Measurements from ENCODE around the gene ATF4.
"Not testable (repeated sequence)": the region's sequence is repeated elsewhere in the genome, so short reads cannot be mapped to it uniquely, and the experiment has no call there.

Gene ATF4

DNA sequence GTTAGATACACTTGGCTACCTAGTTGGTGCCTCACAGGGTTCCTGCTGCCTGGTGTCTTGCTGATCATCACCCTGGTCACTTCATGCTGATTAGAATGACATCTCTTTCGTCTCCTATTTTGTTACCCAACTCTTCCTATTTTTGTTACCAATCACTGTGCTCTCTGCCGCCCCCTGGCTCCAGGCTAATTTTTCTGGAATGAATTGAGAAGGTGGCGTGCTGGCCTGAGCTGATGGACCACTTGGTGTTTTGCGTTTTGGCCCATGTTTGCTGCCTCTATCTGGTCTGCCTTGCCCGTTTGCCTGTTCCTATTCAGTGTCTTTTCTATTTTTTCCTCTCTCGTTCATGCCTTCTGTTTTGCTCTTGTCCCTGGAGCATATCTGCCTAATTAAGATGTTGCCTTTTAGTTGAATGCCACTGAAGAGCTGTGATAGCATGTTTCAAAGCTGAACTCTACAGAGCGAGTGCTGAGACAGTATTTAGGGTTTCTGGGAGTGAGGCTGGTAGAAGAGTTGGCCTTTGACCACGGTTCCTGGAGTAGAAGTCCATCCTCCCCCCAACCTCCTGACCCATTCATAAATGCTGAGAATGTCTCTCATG, 5.9 kb upstream of the ATF4 start:
- peak; percentile 60 for DNase-seq

DNA sequence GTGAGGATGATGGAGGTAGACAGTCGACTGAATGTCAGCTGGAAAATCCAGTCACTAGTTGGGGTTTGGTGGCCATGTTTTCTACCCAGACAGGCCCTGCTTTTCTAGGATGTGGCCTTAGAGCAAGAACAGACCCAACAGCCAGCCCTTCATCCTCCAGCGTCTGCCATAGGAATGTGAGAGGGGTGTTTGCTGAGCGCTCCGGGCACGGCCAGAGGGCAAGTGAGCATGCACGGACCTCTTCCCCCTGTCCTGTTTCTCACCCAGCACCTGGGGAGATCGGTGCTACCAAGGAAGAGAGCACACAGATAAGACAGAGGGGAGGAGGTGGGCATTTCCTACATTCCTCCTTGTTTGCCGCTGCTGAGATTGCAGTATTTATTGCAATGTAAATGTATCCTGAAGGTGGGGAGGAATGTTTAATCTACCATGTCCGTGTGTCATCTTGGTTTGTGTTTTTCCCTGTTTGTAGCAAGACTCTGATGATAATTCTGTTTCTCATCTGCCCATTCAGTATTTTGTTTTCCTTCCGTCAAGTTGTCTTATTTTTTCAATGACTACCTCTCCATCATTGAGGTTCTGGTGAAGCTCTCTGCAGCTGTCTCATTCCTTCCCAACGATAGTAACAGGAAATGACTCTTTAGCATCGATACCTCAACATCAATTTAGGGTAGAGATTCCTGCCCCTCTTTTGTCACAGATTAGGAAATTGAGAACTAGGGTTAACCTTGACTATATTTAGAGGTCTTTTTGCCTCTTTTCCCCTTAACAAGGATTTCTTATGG, 4.9 kb upstream of the ATF4 start:
- DNase-seq: no peak

GRCh38 chr22:39517470-39517869, 2.9 kb upstream of the ATF4 start:
- no peak for DNase-seq

- DNase-seq: no peak
Measured at GRCh38 chr22:39518144-39518786, 2.1 kb upstream of the ATF4 start.

DNA sequence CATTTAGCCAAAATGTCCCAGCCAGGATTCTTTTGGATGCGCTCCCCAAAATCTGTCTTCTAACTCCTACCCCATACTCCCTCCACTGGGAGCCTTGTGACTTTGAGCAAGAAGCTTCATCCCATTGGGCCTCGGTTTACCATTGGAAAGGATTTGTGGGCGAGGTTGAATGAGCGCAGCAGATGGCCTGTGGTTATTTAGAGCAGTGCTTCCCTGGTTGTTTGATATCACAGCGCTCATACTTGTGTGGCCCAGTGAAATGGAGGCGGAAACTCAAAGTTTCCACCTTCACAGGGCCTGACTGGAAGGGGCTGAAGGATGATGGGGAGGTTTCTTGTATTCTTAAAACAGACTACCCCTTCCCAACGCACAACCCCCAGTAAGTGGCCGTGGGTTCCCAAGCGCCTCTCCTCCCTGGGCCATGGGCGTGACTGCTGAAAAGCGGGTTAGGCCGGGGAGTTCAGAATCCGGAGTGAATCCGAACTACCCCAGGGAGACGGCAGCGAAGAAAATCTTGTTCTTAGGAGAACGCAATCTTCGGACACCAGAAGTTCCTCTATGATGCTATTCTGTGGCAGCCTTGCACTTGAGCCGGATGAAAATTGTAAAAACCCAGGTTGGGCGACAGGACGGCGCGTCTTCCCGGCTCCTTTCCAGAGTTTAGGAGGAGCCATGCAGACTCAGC, 1.2 kb upstream of the ATF4 start:
- no peak for DNase-seq

DNA sequence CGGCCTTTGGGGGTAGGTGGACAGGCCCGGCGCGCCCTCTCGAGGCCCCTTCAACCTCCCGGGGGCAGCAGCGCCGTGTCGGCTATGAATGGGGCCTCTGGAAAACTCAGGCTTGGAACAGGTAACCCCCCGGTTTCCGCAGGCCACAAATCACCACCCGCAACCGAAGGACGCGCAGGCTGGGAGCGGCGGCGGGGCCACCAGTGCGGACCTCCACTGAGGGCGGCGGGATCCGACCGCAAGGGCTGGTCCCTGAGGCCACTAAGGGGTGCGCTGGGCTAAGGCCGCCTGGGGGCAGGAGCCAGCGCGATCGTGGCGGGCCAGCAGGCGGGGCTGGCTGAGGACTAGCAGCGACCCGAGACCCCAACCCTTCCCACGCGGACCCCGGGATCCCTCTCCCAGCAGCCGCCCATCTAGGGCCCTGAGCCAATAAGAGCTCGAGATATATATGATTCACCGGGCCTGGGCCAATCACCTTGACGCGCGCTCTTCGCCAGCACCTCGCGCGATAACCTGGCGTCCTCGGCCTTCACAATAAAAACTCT, 609 bp upstream of the ATF4 start:
- no peak for DNase-seq

DNA sequence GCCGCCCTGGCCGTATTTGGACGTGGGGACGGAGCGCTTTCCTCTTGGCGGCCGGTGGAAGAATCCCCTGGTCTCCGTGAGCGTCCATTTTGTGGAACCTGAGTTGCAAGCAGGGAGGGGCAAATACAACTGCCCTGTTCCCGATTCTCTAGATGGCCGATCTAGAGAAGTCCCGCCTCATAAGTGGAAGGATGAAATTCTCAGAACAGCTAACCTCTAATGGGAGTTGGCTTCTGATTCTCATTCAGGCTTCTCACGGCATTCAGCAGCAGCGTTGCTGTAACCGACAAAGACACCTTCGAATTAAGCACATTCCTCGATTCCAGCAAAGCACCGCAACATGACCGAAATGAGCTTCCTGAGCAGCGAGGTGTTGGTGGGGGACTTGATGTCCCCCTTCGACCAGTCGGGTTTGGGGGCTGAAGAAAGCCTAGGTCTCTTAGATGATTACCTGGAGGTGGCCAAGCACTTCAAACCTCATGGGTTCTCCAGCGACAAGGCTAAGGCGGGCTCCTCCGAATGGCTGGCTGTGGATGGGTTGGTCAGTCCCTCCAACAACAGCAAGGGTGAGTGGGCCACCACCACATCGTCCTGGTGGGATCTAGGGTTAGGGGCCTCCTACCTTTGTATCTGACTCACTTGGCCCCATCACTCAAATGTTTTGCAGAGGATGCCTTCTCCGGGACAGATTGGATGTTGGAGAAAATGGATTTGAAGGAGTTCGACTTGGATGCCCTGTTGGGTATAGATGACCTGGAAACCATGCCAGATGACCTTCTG, 934 bp downstream of the ATF4 start:
- not testable (repeated sequence) for DNase-seq

- not testable (repeated sequence) for DNase-seq
Measured at GRCh38 chr22:39522091-39522490, 1.7 kb downstream of the ATF4 start.

- no peak for DNase-seq
Measured at GRCh38 chr22:39522567-39523300, 2.4 kb downstream of the ATF4 start.

DNA sequence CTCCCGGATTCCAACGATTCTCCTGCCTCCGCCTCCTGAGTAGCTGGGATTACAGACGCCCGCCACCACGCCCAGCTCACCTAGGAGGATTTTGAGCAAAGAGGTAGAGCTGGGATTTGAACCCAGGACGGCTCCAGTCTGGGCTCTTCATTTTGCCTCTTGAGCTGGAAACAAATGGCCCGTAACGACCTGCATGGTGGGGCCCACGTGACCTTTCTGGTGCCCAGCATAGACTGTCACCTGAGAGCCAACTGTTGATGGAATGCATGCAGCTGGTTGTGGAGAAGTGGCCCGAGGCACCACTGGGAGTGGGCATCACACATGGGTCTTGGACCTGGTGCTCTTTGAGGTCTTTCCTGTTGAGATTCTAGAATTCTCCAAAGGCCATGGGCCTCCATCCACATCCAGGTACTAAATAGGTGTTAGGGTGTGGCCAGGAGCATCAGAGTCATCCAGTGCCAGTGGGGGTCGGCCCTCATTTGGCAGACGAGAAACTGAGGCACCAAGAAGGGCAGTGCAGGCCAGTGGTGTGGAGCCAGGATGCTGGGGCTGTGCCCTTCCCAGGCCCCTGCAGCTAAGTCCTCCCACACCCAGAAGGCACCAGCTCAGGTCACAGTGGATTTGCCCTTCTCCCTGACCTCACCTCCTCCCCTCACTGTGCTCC, 3.9 kb downstream of the ATF4 start:
- DNase-seq: no peak

DNA sequence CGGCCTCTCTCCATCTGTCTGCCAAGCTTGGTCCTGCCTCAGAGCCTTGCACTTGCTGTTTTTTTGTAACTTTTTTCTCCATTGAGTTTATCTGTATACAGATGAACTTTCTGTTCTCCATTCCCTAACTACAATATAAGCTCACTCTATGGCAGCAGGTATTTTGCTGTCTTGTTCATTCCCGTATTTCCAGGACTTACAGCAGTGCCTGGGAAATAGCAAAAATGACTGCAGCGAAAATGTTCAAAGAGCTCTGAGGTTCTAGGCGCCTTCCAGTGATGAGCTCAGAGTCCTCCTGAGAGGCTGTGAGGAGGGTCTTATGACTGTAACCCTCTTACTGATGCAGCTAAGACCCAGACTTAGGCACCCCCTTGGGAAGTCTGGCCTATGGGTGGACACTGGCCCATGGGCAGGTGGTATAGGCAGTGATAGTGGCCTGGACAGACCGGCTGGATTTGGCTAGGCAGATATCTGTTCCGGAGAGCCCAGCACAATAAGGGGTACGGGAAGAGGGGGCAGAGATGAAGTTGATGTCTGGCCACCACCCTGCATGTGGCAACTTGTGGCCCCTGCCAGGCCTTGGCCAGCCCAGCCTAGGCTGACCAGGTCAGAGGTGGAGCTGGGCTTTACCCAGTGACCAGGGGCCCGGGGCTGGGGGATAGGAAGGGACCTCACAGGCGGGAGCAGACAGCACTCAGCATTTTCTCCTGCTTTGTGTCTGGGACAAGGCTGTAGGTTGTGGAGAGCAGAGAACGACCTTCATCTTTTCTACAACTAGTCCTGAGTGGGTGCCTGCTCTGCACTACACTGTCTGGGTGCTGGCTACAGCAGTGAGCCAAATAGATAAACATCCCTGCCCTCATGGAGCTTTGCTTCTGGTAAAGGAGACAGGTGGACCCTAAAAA, 4.6 kb downstream of the ATF4 start:
- DNase-seq: no peak

GRCh38 chr22:39525658-39525975, 5.3 kb downstream of the ATF4 start:
- DNase-seq: no peak

- no peak for DNase-seq
Measured at GRCh38 chr22:39526736-39527171, 6.4 kb downstream of the ATF4 start.

DNA sequence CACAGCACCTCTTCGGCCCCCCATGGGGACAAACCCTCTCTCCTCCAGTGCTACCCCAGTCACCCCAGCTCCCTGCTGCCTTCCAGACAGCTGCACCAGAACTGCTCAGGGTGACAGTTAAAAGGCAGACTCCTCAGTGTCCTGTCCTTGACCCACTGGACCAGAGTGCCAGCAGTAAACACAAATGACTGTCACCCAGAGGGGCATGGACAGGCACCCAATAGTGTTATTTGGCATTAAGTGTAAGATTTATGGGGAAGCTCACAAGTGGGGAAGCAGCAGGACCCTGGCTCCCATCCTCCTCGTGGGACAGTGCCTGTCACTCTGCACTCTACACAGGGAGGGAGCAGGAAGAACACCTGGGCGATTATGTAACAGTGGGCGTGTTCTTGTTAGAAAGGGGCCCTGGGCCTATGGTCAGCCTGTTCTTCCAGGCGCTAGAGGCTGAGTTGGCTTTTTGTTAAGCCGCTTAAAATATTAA, 7.2 kb downstream of the ATF4 start:
- DNase-seq: no peak

- DNase-seq: no peak
Measured at GRCh38 chr22:39528080-39528661, 7.8 kb downstream of the ATF4 start.

GRCh38 chr22:39528681-39529486, 8.5 kb downstream of the ATF4 start:
- DNase-seq: peak; percentile 92

DNA sequence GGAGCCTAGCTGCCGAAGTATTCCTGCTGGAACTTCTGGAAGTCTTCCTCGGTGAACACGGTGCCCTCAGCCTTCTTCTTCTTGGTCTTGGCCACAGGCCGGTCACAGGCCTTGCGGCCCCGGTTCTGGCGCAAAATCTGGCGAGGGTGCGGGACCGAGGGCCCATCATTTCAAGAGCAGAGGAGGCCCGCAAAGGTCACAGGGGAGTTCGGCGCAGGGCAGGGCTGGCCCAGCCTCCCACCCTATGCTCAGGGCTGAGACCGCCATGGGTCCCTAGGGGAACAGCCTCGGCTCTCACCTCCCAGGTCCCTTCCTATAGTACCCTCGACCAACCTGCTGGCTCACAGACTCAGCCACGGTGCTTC, 9.1 kb downstream of the ATF4 start:
- no peak for DNase-seq

DNA sequence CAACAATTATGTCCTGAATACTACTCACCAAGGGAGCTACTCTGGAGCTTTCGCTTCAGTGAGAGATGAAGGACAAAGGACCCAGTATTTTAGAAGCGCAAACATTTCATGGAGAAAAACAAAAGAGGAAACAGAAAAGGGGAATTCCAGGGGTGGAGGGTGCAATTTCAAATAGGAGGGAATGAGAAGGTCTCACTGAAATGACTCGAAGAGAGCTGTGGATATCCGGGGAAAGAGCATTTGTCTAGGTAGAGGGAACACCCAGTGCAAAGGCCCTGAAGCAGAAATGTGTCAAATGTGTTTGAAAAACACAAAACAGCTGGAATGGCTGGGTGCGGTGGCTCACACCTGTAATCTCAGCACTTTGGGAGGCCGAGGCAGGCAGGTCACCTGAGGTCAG, 9.8 kb downstream of the ATF4 start:
- DNase-seq: no peak
